HepG2 (cell line): Measurements from ENCODE around the gene ASXL1. TPM values are rescaled to one million over a fixed set of nuclear protein-coding genes. Genes with fewer than 3 reads are reported as not detected.

Source experiments
- HNRNPLL ChIP-seq: fragments of 200-400 bp; formaldehyde crosslinking; IDR thresholded peaks from 2 replicates; pipeline ENCODE4 v1.6.1; 2017; ENCODE audit warnings: mild to moderate bottlenecking, low read depth, low read length; ENCODE audit not compliant: poor library complexity, severe bottlenecking
- HOXD1 ChIP-seq: sonication (generic); formaldehyde crosslinking; IDR thresholded peaks from 2 replicates; pipeline ENCODE4 v1.5.0; 2020; ENCODE audit warnings: missing genetic modification reagents
- PAX8 ChIP-seq: sonication (generic); formaldehyde crosslinking; IDR thresholded peaks from 2 replicates; pipeline ENCODE4 v1.8.0; 2022; ENCODE audit warnings: mild to moderate bottlenecking, missing genetic modification reagents, borderline replicate concordance
- PRPF4 ChIP-seq: fragments of 200-400 bp; formaldehyde crosslinking; IDR thresholded peaks from 2 replicates; pipeline ENCODE4 v1.6.1; 2016; ENCODE audit warnings: low read length, low read depth; ENCODE audit not compliant: poor library complexity, severe bottlenecking
- SP1 ChIP-seq, 2 experiments: fragments of 450-650 bp in 1 of 2; sonication (generic) in 1 of 2; formaldehyde crosslinking in 1 of 2; IDR thresholded peaks; 2 replicates each; pipeline versions ENCODE4 v1.4.0 to v1.6.1; 2016 to 2020; ENCODE audit warnings: missing genetic modification reagents in 1 of 2
- SRSF1 ChIP-seq: fragments of 200-400 bp; formaldehyde crosslinking; optimal IDR thresholded peaks from 2 replicates; pipeline ENCODE3; 2017; ENCODE audit warnings: mild to moderate bottlenecking, low read depth, low read length, moderate library complexity
- ZNF546 ChIP-seq: sonication (generic); formaldehyde crosslinking; conservative IDR thresholded peaks from 2 replicates; pipeline ENCODE4 v1.8.1; 2023; ENCODE audit warnings: mild to moderate bottlenecking, missing genetic modification reagents
- ZNF552 ChIP-seq: sonication (generic); formaldehyde crosslinking; IDR thresholded peaks from 2 replicates; pipeline ENCODE4 v1.9.0; 2022; ENCODE audit warnings: missing genetic modification reagents, mild to moderate bottlenecking, borderline replicate concordance
- polyA plus RNA-seq, 8 experiments: library from polyadenylated mRNA; depleted of rRNA in 3 of 8; stranded (reverse) in 7 of 8; unstranded in 1 of 8; fragments of >200 nt; fragmentation: Illumina TruSeq in 4 of 8; extraction: Trizol in 4 of 8; gene quantifications; 2 replicates each; pipeline versions ENCODE4 v1.2.1 to v1.2.3, GENCODE V29; 2011 to 2016; ENCODE audit warnings: low read depth in 4 of 8, missing spikeins in 1 of 8, mixed read lengths in 1 of 8; ENCODE audit not compliant: insufficient read depth in 1 of 8
- total RNA-seq, 5 experiments: library from RNA; depleted of rRNA; stranded (reverse); fragments of >200 nt; fragmentation: Illumina TruSeq; extraction: Trizol; gene quantifications; 2 replicates each; pipeline ENCODE4 v1.2.3, GENCODE V29; 2016; ENCODE audit warnings: low read depth in 1 of 5
- TF ChIP-seq, protein P1 (sequence below): sonication (generic); formaldehyde crosslinking; IDR thresholded peaks from 2 replicates; pipeline ENCODE4 v1.4.0; 2020; ENCODE audit warnings: missing genetic modification reagents, borderline replicate concordance
- TF ChIP-seq, protein P2 (sequence below): sonication (generic); formaldehyde crosslinking; IDR thresholded peaks from 2 replicates; pipeline ENCODE4 v1.9.0; 2022; ENCODE audit warnings: missing genetic modification reagents, mild to moderate bottlenecking, borderline replicate concordance
- TF ChIP-seq, protein P3 (sequence below): sonication (generic); formaldehyde crosslinking; IDR thresholded peaks from 2 replicates; pipeline ENCODE4 v1.8.1; 2022; ENCODE audit warnings: low read depth, mild to moderate bottlenecking, missing genetic modification reagents
- TF ChIP-seq, protein P4 (sequence below): sonication (generic); formaldehyde crosslinking; IDR thresholded peaks from 2 replicates; pipeline ENCODE4 v1.9.0; 2022; ENCODE audit warnings: low read depth, missing genetic modification reagents
- TF ChIP-seq, protein P5 (sequence below): sonication (generic); formaldehyde crosslinking; IDR thresholded peaks from 2 replicates; pipeline ENCODE4 v1.5.1; 2020; ENCODE audit warnings: mild to moderate bottlenecking, missing genetic modification reagents, moderate library complexity

ASXL1 gene
- total and polyA plus RNA-seq, 2 of the 13 experiments (the other 11 are each of a cell fraction or from before 2014, with no cell fraction given) = 62.1 to 74.8 TPM

DNA sequence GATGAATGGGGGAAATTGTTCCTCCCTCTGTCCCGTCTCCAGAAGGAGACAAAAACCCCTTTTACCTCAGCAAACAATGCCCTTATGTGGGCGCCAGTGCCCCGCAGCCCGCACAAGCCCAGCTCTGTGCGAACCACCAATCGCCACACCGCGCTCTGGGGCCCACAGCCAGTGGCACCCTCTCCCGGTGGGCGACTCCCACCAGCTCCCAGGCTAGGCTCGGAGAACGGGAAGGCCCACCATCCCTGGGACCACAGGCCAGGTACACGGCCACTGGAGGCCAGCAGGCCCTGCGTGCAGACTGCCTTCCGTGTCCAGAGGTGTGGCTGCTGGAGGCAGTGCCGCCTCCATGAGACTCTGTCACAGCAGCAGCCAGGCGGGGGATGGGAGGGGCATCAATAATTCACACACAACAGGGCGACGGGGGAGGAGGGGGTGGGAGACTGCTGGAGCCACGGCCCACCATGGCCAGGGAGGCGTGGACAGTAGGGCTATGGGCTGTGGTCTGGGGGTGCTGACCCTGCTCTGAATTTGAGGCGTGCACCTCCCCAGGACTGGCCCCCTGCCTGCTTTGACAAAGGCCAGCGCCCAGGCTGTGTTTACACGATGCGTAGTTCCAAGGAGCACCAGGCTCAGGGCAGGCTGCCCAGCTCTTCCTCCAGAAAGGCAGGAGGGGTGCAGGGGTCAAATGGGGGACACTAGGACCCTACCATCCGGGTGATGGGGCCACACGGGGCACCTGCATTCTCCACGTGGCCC, 105.7 kb downstream of the ASXL1 start (continued):
- TF ChIP-seq PAX8 (CRISPR knock-in tag) = no peak
- TF ChIP-seq, protein P1, sequence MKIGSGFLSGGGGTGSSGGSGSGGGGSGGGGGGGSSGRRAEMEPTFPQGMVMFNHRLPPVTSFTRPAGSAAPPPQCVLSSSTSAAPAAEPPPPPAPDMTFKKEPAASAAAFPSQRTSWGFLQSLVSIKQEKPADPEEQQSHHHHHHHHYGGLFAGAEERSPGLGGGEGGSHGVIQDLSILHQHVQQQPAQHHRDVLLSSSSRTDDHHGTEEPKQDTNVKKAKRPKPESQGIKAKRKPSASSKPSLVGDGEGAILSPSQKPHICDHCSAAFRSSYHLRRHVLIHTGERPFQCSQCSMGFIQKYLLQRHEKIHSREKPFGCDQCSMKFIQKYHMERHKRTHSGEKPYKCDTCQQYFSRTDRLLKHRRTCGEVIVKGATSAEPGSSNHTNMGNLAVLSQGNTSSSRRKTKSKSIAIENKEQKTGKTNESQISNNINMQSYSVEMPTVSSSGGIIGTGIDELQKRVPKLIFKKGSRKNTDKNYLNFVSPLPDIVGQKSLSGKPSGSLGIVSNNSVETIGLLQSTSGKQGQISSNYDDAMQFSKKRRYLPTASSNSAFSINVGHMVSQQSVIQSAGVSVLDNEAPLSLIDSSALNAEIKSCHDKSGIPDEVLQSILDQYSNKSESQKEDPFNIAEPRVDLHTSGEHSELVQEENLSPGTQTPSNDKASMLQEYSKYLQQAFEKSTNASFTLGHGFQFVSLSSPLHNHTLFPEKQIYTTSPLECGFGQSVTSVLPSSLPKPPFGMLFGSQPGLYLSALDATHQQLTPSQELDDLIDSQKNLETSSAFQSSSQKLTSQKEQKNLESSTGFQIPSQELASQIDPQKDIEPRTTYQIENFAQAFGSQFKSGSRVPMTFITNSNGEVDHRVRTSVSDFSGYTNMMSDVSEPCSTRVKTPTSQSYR = peak; percentile 64; the same call in 1 of the 2 replicates
- no peak for TF ChIP-seq SP1 (IDR thresholded peaks at IDR 0.05)
- TF ChIP-seq SP1 (CRISPR knock-in tag; IDR thresholded peaks at IDR 0.05) = no peak
- TF ChIP-seq, protein P2, sequence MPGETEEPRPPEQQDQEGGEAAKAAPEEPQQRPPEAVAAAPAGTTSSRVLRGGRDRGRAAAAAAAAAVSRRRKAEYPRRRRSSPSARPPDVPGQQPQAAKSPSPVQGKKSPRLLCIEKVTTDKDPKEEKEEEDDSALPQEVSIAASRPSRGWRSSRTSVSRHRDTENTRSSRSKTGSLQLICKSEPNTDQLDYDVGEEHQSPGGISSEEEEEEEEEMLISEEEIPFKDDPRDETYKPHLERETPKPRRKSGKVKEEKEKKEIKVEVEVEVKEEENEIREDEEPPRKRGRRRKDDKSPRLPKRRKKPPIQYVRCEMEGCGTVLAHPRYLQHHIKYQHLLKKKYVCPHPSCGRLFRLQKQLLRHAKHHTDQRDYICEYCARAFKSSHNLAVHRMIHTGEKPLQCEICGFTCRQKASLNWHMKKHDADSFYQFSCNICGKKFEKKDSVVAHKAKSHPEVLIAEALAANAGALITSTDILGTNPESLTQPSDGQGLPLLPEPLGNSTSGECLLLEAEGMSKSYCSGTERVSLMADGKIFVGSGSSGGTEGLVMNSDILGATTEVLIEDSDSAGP = 0 out of 2 replicates have a peak, but pooled peaks have one; percentile 12
- TF ChIP-seq ZNF552 = no peak
- TF ChIP-seq HNRNPLL = peak; percentile 15
- no peak for TF ChIP-seq HOXD1 (CRISPR knock-in tag)
- TF ChIP-seq, protein P3, sequence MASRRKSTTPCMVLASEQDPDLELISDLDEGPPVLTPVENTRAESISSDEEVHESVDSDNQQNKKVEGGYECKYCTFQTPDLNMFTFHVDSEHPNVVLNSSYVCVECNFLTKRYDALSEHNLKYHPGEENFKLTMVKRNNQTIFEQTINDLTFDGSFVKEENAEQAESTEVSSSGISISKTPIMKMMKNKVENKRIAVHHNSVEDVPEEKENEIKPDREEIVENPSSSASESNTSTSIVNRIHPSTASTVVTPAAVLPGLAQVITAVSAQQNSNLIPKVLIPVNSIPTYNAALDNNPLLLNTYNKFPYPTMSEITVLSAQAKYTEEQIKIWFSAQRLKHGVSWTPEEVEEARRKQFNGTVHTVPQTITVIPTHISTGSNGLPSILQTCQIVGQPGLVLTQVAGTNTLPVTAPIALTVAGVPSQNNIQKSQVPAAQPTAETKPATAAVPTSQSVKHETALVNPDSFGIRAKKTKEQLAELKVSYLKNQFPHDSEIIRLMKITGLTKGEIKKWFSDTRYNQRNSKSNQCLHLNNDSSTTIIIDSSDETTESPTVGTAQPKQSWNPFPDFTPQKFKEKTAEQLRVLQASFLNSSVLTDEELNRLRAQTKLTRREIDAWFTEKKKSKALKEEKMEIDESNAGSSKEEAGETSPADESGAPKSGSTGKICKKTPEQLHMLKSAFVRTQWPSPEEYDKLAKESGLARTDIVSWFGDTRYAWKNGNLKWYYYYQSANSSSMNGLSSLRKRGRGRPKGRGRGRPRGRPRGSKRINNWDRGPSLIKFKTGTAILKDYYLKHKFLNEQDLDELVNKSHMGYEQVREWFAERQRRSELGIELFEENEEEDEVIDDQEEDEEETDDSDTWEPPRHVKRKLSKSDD (CRISPR knock-in tag) = peak; percentile 51; the same call in 1 of the 2 replicates
- TF ChIP-seq PRPF4 = no peak
- no peak for TF ChIP-seq SRSF1
- TF ChIP-seq, protein P4, sequence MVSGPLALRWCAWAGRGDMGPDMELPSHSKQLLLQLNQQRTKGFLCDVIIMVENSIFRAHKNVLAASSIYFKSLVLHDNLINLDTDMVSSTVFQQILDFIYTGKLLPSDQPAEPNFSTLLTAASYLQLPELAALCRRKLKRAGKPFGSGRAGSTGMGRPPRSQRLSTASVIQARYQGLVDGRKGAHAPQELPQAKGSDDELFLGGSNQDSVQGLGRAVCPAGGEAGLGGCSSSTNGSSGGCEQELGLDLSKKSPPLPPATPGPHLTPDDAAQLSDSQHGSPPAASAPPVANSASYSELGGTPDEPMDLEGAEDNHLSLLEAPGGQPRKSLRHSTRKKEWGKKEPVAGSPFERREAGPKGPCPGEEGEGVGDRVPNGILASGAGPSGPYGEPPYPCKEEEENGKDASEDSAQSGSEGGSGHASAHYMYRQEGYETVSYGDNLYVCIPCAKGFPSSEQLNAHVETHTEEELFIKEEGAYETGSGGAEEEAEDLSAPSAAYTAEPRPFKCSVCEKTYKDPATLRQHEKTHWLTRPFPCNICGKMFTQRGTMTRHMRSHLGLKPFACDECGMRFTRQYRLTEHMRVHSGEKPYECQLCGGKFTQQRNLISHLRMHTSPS = peak; percentile 54; the same call in 1 of the 2 replicates
- TF ChIP-seq, protein P5, sequence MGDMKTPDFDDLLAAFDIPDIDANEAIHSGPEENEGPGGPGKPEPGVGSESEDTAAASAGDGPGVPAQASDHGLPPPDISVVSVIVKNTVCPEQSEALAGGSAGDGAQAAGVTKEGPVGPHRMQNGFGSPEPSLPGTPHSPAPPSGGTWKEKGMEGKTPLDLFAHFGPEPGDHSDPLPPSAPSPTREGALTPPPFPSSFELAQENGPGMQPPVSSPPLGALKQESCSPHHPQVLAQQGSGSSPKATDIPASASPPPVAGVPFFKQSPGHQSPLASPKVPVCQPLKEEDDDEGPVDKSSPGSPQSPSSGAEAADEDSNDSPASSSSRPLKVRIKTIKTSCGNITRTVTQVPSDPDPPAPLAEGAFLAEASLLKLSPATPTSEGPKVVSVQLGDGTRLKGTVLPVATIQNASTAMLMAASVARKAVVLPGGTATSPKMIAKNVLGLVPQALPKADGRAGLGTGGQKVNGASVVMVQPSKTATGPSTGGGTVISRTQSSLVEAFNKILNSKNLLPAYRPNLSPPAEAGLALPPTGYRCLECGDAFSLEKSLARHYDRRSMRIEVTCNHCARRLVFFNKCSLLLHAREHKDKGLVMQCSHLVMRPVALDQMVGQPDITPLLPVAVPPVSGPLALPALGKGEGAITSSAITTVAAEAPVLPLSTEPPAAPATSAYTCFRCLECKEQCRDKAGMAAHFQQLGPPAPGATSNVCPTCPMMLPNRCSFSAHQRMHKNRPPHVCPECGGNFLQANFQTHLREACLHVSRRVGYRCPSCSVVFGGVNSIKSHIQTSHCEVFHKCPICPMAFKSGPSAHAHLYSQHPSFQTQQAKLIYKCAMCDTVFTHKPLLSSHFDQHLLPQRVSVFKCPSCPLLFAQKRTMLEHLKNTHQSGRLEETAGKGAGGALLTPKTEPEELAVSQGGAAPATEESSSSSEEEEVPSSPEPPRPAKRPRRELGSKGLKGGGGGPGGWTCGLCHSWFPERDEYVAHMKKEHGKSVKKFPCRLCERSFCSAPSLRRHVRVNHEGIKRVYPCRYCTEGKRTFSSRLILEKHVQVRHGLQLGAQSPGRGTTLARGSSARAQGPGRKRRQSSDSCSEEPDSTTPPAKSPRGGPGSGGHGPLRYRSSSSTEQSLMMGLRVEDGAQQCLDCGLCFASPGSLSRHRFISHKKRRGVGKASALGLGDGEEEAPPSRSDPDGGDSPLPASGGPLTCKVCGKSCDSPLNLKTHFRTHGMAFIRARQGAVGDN = peak; percentile 54
- 0 out of 2 replicates have a peak, but pooled peaks have one; percentile 28 for TF ChIP-seq ZNF546 (CRISPR knock-in tag)
